A549 (cell line): ENCODE data around the gene AMFR. TPM values are rescaled to one million over a fixed set of nuclear protein-coding genes. Genes with fewer than 3 reads are reported as not detected.

Experiments
- ATAC-seq, 2 experiments: fragments of 200-7000 bp in 1 of 2; fragments of >200 bp in 1 of 2; cut with Nextera tagmentation in 1 of 2; cut with Tn5 transposase in 1 of 2; 3 replicates each; pipeline versions ENCODE4 v1.8.0 to v1.9.1; 2018 to 2020; ENCODE audit warnings: mild to moderate bottlenecking in 1 of 2, moderate library complexity in 1 of 2
- CTCF ChIA-PET: fragments of 300-600 bp; sonication (Branson Sonifier 250); formaldehyde crosslinking; extraction: SDS; loops from one replicate; lab custom pipeline; 2021; ENCODE audit warnings: antibody characterized with exemption, inconsistent platforms; lab: Yijun Ruan, JAX
- POLR2A ChIA-PET: fragments of 350-600 bp; formaldehyde crosslinking; extraction: SDS; loops from one replicate; lab custom pipeline; 2021; ENCODE audit warnings: antibody characterized with exemption, inconsistent platforms; lab: Yijun Ruan, JAX
- DNase-seq, 2 experiments: peaks; one replicate each; pipeline versions ENCODE4 v3.0.0 to v3.0.0-alpha.2; 2011 to 2016; ENCODE audit warnings: low read depth in 1 of 2, low spot score in 1 of 2
- FAIRE-seq: peaks from 2 replicates; lab custom pipeline; 2011; peaks lifted over from hg19 to GRCh38; lab: Jason Lieb, UNC
- H3K27ac ChIP-seq, 2 experiments: fragments of >200 bp; sonication (Bioruptor Twin); formaldehyde crosslinking; 3 replicates each; pipeline ENCODE4 v1.5.1; 2016 to 2017
- H3K4me1 ChIP-seq: fragments of >200 bp; sonication (Bioruptor Twin); formaldehyde crosslinking; 3 replicates; pipeline ENCODE4 v1.6.1; 2016
- H3K4me2 ChIP-seq: fragments of >200 bp; sonication (Bioruptor Twin); formaldehyde crosslinking; 3 replicates; pipeline ENCODE4 v1.6.1; 2016
- H3K4me3 ChIP-seq: fragments of >200 bp; sonication (Bioruptor Twin); formaldehyde crosslinking; 3 replicates; pipeline ENCODE4 v1.5.1; 2016
- H3K9me3 ChIP-seq: fragments of >200 bp; sonication (Bioruptor Twin); formaldehyde crosslinking; 3 replicates; pipeline ENCODE4 v1.6.1; 2016
- CEBPB ChIP-seq, 2 experiments: fragments of >200 bp in 1 of 2; sonication (Bioruptor Twin) in 1 of 2; formaldehyde crosslinking in 1 of 2; IDR thresholded peaks; 2 replicates each; pipeline ENCODE4 v1.6.1; 2012 to 2016
- CHD4 ChIP-seq: fragments of 200-600 bp; sonication (generic); IDR thresholded peaks from 2 replicates; pipeline ENCODE4 v1.6.1; 2016; ENCODE audit warnings: antibody characterized with exemption, mild to moderate bottlenecking, borderline replicate concordance
- EHMT2 ChIP-seq: fragments of 200-600 bp; sonication (generic); IDR thresholded peaks from 2 replicates; pipeline ENCODE4 v1.6.1; 2016; ENCODE audit warnings: antibody characterized with exemption, low read depth, mild to moderate bottlenecking, moderate library complexity
- ELK1 ChIP-seq: fragments of 150-350 bp; IDR thresholded peaks from 2 replicates; pipeline ENCODE4 v1.6.1; 2014; ENCODE audit warnings: low read depth, mild to moderate bottlenecking, low read length
- ESRRA ChIP-seq: fragments of 150-350 bp; IDR thresholded peaks from 2 replicates; pipeline ENCODE4 v1.6.1; 2014; ENCODE audit warnings: mild to moderate bottlenecking, low read length, borderline replicate concordance
- FOSL2 ChIP-seq, 2 experiments: fragments of 450-650 bp in 1 of 2; fragments of >200 bp in 1 of 2; sonication (Bioruptor Twin) in 1 of 2; formaldehyde crosslinking; IDR thresholded peaks; 2 replicates each; pipeline versions ENCODE4 v1.5.0 to v1.6.1; 2016 to 2020; ENCODE audit warnings: mild to moderate bottlenecking in 1 of 2, moderate library complexity in 1 of 2
- FOXS1 ChIP-seq: fragments of 250-450 bp; sonication (Bioruptor Pico); IDR thresholded peaks from 2 replicates; pipeline ENCODE4 v1.5.0; 2020; ENCODE audit warnings: mild to moderate bottlenecking, moderate library complexity
- HDAC2 ChIP-seq: fragments of 200-600 bp; sonication (generic); IDR thresholded peaks from 2 replicates; pipeline ENCODE4 v1.6.1; 2016
- HEYL ChIP-seq: fragments of 250-450 bp; sonication (Bioruptor Pico); IDR thresholded peaks from 2 replicates; pipeline ENCODE4 v1.8.0; 2021; ENCODE audit warnings: mild to moderate bottlenecking, moderate library complexity
- HMGXB4 ChIP-seq: fragments of 250-450 bp; sonication (Bioruptor Pico); IDR thresholded peaks from 2 replicates; pipeline ENCODE4 v1.5.0; 2021; ENCODE audit warnings: mild to moderate bottlenecking, moderate library complexity, borderline replicate concordance
- JUN ChIP-seq, 2 experiments: fragments of >200 bp; sonication (Bioruptor Twin); formaldehyde crosslinking; IDR thresholded peaks; 2 replicates in 1 of 2; 3 replicates in 1 of 2; pipeline ENCODE4 v1.6.1; 2016 to 2017
- KDM1A ChIP-seq: fragments of 200-600 bp; sonication (generic); IDR thresholded peaks from 2 replicates; pipeline ENCODE4 v1.6.1; 2016; ENCODE audit warnings: low read depth, mild to moderate bottlenecking
- KDM5A ChIP-seq: fragments of 200-600 bp; sonication (generic); IDR thresholded peaks from 2 replicates; pipeline ENCODE4 v1.6.1; 2016; ENCODE audit warnings: antibody characterized with exemption, mild to moderate bottlenecking
- MAFK ChIP-seq: fragments of 450-650 bp; IDR thresholded peaks from 2 replicates; pipeline ENCODE4 v1.6.1; 2014; ENCODE audit not compliant: partially characterized antibody
- MAX ChIP-seq: IDR thresholded peaks from 2 replicates; pipeline ENCODE4 v1.6.1; 2012
- MAZ ChIP-seq: fragments of 150-350 bp; IDR thresholded peaks from 2 replicates; pipeline ENCODE4 v1.6.1; 2014; ENCODE audit warnings: antibody characterized with exemption, low read depth, low read length, borderline replicate concordance
- MYC ChIP-seq: IDR thresholded peaks from 2 replicates; pipeline ENCODE4 v1.6.1; 2012; ENCODE audit warnings: mild to moderate bottlenecking, inconsistent platforms, low read length, improper control_type of control experiment, borderline replicate concordance
- PHF8 ChIP-seq: fragments of 200-600 bp; sonication (generic); IDR thresholded peaks from 2 replicates; pipeline ENCODE4 v1.6.1; 2016; ENCODE audit warnings: low read depth, mild to moderate bottlenecking, antibody characterized with exemption, moderate library complexity, borderline replicate concordance
- RARB ChIP-seq: fragments of 250-450 bp; sonication (Bioruptor Pico); IDR thresholded peaks from 2 replicates; pipeline ENCODE4 v1.8.0; 2021; ENCODE audit warnings: mild to moderate bottlenecking, moderate library complexity
- RCOR1 ChIP-seq: fragments of 150-350 bp; IDR thresholded peaks from 2 replicates; pipeline ENCODE4 v1.6.1; 2014; ENCODE audit warnings: antibody characterized with exemption, low read length, low read depth
- SMC3 ChIP-seq: fragments of >200 bp; sonication (Bioruptor Twin); formaldehyde crosslinking; IDR thresholded peaks from 3 replicates; pipeline ENCODE4 v1.6.1; 2018; ENCODE audit warnings: inconsistent platforms
- SREBF2 ChIP-seq: fragments of 450-650 bp; IDR thresholded peaks from 2 replicates; pipeline ENCODE4 v1.6.1; 2014; ENCODE audit warnings: mild to moderate bottlenecking, moderate library complexity
- TFCP2L1 ChIP-seq: fragments of 250-450 bp; sonication (Bioruptor Pico); IDR thresholded peaks from 2 replicates; pipeline ENCODE4 v1.5.0; 2021; ENCODE audit warnings: mild to moderate bottlenecking
- TP53 ChIP-seq: fragments of 250-450 bp; sonication (Bioruptor Pico); IDR thresholded peaks from 2 replicates; pipeline ENCODE4 v1.5.0; 2021; ENCODE audit warnings: mild to moderate bottlenecking, moderate library complexity
- ZC3H11A ChIP-seq: fragments of 450-650 bp; IDR thresholded peaks from 2 replicates; pipeline ENCODE4 v1.6.1; 2014; ENCODE audit warnings: antibody characterized with exemption, mild to moderate bottlenecking
- WGBS: methylation state at CpG from one replicate; pipeline ENCODE4 v1.1.6; 2017; ENCODE audit errors: missing lambda C conversion rate; 5-methylcytosine and 5-hydroxymethylcytosine counted together
- polyA plus RNA-seq, 4 experiments: library from polyadenylated mRNA; depleted of rRNA in 3 of 4; stranded (reverse); fragments of >200 nt; fragmentation: RNase III in 1 of 4; extraction: RNeasy Plus Mini Kit Qiagen cat#74134 plus additional on column Dnase treatment in 1 of 4; gene quantifications; 2 replicates in 3 of 4; 3 replicates in 1 of 4; pipeline ENCODE4 v1.2.3, GENCODE V29; 2011 to 2017

AMFR gene
- polyA plus RNA-seq, 2 of the 4 experiments (the other 2 are of a cell fraction) = 68.9 to 88.5 TPM

- ChIA-PET POLR2A (no interaction called here), CTCF (no interaction called here)
- no peak for ATAC-seq
- H3K9me3 ChIP-seq = no peaks in the 10 kb centered on the region
- H3K4me1 ChIP-seq = peaks cover 42% of the 10 kb centered on the region
- H3K27ac ChIP-seq = no peak overlapping the region
- no peak for FAIRE-seq
- no peak for DNase-seq
- TF ChIP-seq CEBPB (IDR thresholded peaks at IDR 0.05) = no peak
- TF ChIP-seq HMGXB4 = no peak
- TF ChIP-seq MAFK = no peak
- no peak for TF ChIP-seq MAX
- no peak for TF ChIP-seq ESRRA
- TF ChIP-seq MAZ = no peak
- TF ChIP-seq TFCP2L1 (CRISPR knock-in tag) = no peak
- no peak for TF ChIP-seq FOSL2 (IDR thresholded peaks at IDR 0.05)
- TF ChIP-seq FOSL2 (CRISPR knock-in tag; IDR thresholded peaks at IDR 0.05) = no peak
- TF ChIP-seq MYC = no peak
- TF ChIP-seq JUN (IDR thresholded peaks at IDR 0.05) = no peak
- no peak for TF ChIP-seq FOXS1 (CRISPR knock-in tag)
- no peak for TF ChIP-seq HEYL (CRISPR knock-in tag)
- TF ChIP-seq HDAC2 = no peak
- no peak for TF ChIP-seq EHMT2
- no peak for TF ChIP-seq RCOR1
- no peak for TF ChIP-seq ELK1
- TF ChIP-seq KDM1A = no peak
- no peak overlapping the region for H3K4me3 ChIP-seq
- WGBS = 86% methylated on average over 5 of the region's 5 CpGs
- H3K4me2 ChIP-seq = peak overlapping the region; percentile 82; the same call in 2 of the 3 replicates
These were observed 3.2 kb downstream of the AMFR start for GRCh38 chr16:56421976-56422669.

- Histone ChIP-seq H3K4me2 (no peak overlapping the region), H3K27ac (no peak overlapping the region), H3K4me1 (peaks cover 35% of the 10 kb centered on the region), H3K9me3 (no peaks in the 10 kb centered on the region), H3K4me3 (no peak overlapping the region)
- 88% methylated on average over 2 of the region's 2 CpGs for WGBS
- no peak for FAIRE-seq
- TF ChIP-seq CEBPB (IDR thresholded peaks at IDR 0.05) = no peak
- no peak for TF ChIP-seq MAFK
- TF ChIP-seq MYC = no peak
- TF ChIP-seq MAX = no peak
- no peak for TF ChIP-seq TP53 (CRISPR knock-in tag)
- no peak for TF ChIP-seq KDM5A
- no peak for TF ChIP-seq ZC3H11A
- TF ChIP-seq PHF8 = no peak
- no peak for TF ChIP-seq SMC3
- no peak for TF ChIP-seq RARB (CRISPR knock-in tag)
- no peak for TF ChIP-seq CHD4
- TF ChIP-seq SREBF2 = no peak
- no peak for TF ChIP-seq ELK1
- no peak for DNase-seq
- ChIA-PET POLR2A (interaction anchor here (0.6 kb wide), 1 partner anchor 159 kb away, joined by 3 read pairs; no protein-coding TSS in a partner anchor), CTCF (no interaction called here)
- ATAC-seq = no peak
These were observed 4.0 kb downstream of the AMFR start for GRCh38 chr16:56421313-56421712.
